GM19240 (cell line): ENCODE measurements around the gene SAPCD2.

Experiments
- DNase-seq: peaks from one replicate; pipeline ENCODE4 v3.0.0; 2011; ENCODE audit warnings: low spot score; ENCODE audit not compliant: insufficient read length

The SAPCD2 gene

GRCh38 chr9:137107312-137107921, 37.1 kb upstream of the SAPCD2 start:
- no peak for DNase-seq

- no peak for DNase-seq
Measured at GRCh38 chr9:137106662-137107250, 36.4 kb upstream of the SAPCD2 start.

GRCh38 chr9:137105814-137106661, 35.7 kb upstream of the SAPCD2 start:
- no peak for DNase-seq

DNA sequence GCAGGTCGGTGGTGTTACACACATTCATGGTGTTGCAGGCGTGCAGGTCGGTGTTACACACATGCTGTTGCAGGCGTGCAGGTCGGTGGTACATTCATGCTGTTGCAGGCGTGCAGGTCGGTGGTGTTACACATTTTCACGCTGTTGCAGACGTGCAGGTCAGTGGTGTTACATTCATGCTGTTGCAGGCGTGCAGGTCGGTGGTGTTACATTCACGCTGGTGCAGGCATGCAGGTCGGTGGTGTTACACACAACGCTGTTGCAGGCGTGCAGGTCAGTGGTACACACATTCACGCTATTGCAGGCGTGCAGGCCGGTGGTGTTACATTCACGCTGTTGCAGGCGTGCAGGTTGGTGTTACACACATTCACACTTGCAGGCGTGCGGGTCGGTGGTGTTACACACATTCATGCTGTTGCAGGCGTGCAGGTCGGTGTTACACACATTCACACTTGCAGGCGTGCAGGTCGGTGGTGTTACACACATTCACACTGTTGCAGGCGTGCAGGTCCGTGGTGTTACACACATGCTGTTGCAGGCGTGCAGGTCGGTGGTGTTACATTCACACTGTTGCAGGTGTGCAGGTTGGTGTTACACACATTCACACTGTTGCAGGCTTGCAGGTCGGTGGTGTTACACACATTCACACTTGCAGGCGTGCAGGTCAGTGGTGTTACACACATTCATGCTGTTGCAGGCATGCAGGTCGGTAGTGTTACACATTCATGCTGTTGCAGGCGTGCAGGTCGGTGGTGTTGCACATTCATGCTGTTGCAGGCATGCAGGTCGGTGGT, 33.0 kb upstream of the SAPCD2 start:
- DNase-seq, result no peak

DNA sequence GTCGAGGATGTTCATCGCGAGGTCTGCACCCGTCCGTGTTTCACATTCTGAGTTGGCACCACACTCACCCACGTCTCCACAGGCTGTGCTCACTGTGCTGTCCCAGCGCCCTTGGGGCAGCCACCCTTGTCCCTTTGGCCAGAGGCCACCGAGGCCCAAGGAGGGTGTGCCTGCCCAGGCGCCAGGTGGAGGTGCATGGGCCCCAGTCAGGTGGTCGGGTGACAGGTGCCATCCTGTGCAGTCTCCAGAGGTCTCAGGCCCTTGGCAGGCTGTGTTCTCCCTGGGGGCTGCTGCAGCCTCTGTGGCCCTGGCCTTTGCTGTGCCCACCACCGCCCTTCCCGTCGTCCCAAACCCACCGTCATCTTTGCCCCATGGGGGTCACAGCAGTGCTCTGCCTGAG, 28.9 kb upstream of the SAPCD2 start:
- no peak for DNase-seq

- DNase-seq, result no peak
Measured at GRCh38 chr9:137097761-137098462, 27.6 kb upstream of the SAPCD2 start.

DNA sequence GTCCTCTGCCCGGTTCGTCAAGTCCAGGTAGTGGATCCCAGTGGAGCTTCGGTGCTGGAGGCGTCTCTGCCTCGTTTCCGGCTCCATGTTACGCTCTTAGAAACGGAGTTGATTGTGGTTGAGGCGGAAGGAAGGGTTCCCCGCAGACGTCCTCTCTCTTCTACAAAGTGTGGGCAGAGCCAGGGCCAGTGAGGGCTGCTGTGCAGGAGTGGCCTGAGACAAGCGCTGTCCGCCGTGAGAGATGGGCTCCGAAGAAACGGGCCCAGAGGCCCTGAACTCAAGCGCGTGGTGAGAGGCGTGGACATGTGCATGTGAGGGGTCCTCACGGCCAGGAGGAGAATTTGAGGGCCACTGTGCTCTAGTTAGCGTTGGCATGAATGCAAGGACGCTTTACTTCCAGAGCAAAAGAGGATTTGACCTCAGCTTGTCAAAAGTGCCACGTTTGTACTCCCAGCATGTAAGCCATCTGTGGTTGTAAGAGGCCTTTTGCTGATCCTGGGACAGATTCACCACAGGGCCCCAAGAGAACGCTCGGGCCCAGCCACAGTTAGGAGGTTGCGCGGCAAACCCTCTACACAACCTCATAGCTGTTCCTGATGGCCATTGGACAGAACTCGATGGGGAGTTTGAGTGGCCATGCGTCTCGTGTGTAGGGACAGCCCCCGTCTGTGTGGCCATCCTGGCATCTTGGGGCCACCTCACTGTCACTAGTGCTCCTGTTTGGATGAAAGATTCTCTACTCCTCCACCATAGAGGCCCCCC, 26.6 kb upstream of the SAPCD2 start:
- no peak for DNase-seq

GRCh38 chr9:137095664-137096517, 25.5 kb upstream of the SAPCD2 start:
- peak; percentile 58 for DNase-seq

GRCh38 chr9:137089232-137089947, 19.0 kb upstream of the SAPCD2 start:
- no peak for DNase-seq

DNA sequence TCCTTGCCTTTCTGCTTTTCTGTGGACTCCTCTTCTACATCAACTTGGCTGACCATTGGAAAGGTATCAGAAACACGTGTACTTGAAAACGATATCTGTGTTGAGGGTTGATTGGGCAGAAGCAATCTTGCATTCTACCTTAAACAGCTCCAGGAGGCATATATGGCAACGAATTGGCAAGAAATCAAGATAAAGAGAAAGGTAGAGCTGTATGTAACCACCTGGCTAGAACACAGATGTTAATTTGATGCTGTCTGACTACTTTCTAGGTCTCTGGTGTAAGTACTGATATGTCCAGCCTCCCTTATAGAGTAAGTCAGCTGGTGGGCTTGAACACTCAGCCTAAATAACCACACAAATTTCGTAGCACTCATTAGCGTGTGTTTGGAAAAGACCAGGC, 17.8 kb upstream of the SAPCD2 start:
- DNase-seq, result no peak

DNA sequence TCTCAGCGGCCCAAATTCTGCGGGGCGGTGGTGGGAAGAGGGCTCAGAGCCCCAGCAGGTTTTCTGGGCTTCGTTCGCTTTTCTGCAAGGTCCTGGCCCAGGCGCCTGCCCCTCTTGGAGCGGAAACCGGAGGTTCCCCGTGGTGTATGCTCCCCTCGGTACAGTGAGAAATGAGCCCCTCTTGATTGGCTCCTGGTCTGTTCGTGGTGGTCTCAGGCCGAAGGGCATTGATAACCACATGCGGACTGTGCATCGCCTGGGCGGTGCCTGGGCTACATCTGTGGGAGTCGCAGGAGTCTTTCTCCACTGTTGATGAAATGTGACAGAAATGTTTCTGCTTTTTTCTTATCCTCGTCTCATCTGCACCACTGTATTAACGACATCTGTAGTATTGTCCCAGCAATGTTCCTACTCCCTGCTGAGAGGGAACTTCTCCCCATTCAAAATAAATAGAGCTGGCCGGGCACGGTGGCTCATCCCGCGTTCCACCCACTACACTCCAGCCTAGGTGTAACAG, 17.1 kb upstream of the SAPCD2 start:
- DNase-seq, result no peak

DNA sequence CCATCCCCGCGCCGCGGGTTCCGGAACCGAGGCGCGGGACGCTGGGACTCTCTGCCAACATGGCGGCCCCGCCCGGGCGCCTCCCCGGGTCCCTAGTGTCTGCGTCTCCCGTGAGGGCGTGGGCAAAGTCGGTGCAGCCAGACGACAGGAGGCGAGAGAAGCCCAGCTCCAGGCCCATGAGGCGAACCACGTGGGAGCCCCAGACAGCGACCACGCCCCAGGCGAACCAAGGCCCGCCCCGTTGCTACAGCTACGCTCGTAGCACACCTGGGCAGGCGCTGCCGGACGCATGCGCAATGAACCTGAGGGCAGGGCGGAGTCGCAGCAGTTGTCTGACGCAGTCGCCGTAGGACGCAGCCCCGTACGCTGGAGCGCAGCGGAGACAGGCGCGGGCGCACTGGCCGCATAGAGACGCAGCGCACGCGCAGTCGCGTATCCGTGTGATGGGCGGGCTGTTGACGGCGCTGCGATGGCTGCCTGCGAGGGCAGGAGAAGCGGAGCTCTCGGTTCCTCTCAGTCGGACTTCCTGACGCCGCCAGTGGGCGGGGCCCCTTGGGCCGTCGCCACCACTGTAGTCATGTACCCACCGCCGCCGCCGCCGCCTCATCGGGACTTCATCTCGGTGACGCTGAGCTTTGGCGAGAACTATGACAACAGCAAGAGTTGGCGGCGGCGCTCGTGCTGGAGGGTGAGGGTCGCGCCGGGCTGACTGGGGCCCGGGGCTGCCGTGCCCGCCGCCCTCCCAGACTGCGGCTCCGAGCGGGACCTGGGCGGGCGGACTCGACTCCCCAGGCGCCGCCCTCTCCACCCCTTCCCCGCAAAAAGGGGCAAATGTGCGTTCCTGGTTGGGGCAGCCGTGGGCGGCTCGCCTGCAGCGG, 16.4 kb upstream of the SAPCD2 start, which contains the start of gene MAN1B1:
Gene MAN1B1 (plus strand): TSS at position 455 of the 878 bp plus-strand sequence. CDS start 15 bp downstream, at position 470.
- DNase-seq, result peak; percentile 93

DNA sequence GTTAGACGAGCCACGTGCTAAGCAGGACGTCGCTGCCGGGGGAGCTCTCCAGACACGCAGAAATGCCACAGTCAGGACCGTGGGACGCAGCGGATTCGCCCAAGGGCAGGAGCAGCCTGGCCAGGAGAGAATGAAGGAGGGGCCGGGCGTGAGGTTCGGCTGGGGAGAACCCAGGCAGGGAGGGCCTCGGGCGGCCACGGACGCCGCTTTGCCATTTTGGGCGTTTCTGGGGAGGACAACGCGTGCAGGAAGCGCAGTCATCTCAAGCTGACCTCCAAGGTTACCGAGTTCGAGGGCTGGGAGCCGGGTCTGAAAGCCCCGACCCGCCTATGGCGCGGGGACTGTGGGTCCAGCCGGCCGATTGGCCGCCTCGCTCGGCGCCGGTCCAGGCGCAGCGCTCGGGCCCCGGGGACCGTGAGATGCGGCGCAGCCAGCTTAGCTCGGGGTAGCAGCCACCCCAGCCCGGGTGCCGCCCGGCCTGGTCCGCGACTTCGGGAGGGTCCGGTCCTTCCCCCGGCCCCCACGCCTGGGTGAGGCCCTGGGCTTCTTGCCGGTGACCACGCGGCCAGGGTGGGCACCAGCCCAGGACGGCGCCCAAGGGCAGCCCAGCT, 15.7 kb upstream of the SAPCD2 start:
- DNase-seq, result no peak

GRCh38 chr9:137084526-137084925, 14.2 kb upstream of the SAPCD2 start:
- no peak for DNase-seq

DNA sequence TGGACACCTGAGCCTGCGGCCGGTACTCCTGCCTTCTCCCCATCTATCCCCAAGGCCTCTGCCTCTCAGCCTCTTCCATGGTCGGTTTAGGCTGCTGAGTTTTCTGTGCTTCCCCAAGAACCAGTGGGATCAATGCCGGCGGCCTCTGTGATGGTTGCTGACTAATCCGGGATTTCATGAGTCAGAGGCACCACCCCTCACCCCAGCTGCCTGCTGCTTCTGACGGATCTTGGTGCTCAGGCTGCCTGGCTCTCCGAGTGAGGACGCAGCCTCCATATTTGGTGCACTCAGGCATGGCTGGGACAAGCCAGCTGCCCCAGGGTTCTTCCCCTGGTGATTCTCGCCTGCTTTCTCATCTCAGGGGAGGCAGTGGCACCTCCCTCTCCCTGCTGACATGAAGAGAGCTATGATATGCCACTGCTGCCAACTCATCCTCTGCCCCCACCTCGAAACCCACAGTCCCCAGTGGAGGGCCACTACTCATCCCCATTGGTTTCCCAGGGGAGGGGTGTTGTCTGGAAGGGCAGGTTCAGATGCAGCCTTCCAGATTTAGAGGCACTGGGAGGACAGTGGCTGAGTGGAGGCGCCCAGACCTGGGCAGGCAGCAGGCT, 13.1 kb upstream of the SAPCD2 start:
- DNase-seq, result no peak

DNA sequence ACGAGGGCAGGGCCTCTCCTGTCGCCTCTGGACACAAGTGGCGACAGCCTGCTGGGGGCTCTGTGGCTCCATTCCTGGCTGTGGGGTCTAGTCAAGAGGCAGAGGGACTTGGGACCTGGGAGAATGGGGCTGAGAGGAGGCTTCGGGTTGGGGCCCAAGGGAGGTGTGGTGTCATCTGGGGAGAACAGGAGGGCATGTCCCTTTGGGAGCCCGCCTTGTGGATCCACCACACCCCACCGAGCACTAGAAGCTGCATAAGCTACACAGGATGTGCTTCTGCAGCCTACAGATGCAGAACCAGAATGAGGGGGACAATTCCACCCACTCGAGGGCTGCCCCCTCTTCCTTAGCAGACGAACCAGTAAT, 12.6 kb upstream of the SAPCD2 start:
- DNase-seq, result no peak
